PC-3 (cell line): ENCODE measurements around the gene MAGI1.

ENCODE experiments used
- CTCF ChIP-seq: fragments of 300-600 bp; sonication (generic); conservative IDR thresholded peaks from 2 replicates; pipeline ENCODE4 v1.5.1; 2017; ENCODE audit warnings: antibody characterized with exemption, low read depth, mild to moderate bottlenecking, low read length
- EZH2 ChIP-seq: fragments of 300-600 bp; sonication (generic); IDR thresholded peaks from one replicate; pipeline ENCODE4 v1.6.1; 2017; ENCODE audit warnings: antibody characterized with exemption, mild to moderate bottlenecking, low read length; ENCODE audit not compliant: unreplicated experiment

- TF ChIP-seq CTCF (no peak), EZH2 (no peak)
Measured at GRCh38 chr3:66014056-66014455, 24.7 kb downstream of the MAGI1 start.
